CD4-positive, alpha-beta T cell treated with Interleukin-21 for 1 hour (primary cell): ENCODE data around the gene DIRAS2.
"Not testable (repeated sequence)": the region's sequence is repeated elsewhere in the genome, so short reads cannot be mapped to it uniquely, and the experiment has no call there.

Source experiments
- DNase-seq: peaks from one replicate; pipeline ENCODE4 v3.0.0-alpha.2; 2020

DIRAS2 gene

GRCh38 chr9:90642570-90643539 is at the start of gene DIRAS2:
Gene DIRAS2, minus strand, starts transcription at chr9:90642824. Its CDS starts 28,997 bp downstream, at chr9:90613827.
- no peak for DNase-seq

DNA sequence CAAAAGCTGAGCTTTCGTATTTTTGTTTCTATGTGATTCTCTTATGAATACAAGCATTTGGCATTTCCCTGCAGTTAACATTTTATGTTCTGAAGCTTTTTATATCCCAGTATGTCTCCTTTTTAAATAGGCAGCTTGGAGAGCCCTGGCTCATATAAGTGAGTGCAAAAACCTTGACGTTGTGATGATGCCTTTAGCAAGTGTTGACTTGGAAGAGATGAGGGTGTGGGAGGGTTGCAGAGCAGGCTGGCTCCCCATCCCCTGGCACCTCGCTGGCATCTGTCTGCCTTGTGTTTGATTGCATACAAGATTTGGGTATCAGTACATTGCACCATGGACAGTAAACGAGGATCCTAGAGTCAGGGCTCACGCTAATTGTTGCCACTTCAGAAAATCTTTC is 42.1 kb upstream of the DIRAS2 start:
- DNase-seq = no peak

GRCh38 chr9:90684106-90684505 is 41.5 kb upstream of the DIRAS2 start:
- DNase-seq = no peak

GRCh38 chr9:90680534-90680933 is 37.9 kb upstream of the DIRAS2 start:
- no peak for DNase-seq

DNA sequence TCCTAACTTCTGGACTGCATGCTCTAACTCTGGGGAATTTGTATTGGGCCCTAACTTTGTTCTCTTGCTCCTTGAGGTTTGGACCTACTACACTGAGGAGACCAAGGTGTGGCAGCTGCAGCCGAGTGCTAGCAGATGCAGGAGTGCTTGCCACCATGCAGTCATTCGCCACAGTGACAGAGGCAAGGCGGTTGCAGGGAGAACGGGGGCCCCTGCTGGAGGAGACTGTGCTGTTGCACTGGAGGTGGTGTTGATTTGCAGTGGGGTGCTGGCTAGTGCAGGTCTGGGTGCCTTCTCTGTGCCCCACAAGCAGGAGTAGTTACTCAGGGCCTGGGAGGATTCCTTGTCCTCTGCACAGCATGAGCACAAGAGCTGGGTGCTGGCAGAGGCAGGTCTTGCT is 22.4 kb upstream of the DIRAS2 start:
- DNase-seq = no peak

GRCh38 chr9:90659650-90660364 is 17.2 kb upstream of the DIRAS2 start:
- DNase-seq = no peak

- DNase-seq = no peak
Observed at GRCh38 chr9:90658783-90659182, 16.2 kb upstream of the DIRAS2 start.

DNA sequence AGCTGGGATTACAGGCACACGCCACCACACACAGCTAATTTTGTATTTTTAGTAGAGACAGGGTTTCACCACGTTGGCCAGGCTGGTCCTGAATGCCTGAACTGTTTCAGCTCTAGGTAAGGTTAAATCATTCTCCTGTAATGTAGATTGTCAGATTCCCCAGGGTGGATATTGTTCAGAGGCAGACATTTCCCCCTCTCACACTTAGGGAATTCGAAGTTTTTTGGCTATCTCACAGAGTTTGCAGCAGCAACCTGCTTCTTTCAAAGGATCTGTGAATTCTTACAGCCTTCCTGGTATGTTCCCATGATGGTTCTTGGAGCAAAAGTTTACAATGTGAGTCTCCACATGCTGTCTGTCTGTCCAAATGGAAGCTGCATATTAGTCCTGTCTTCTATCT is 15.6 kb upstream of the DIRAS2 start:
- DNase-seq = no peak

DNA sequence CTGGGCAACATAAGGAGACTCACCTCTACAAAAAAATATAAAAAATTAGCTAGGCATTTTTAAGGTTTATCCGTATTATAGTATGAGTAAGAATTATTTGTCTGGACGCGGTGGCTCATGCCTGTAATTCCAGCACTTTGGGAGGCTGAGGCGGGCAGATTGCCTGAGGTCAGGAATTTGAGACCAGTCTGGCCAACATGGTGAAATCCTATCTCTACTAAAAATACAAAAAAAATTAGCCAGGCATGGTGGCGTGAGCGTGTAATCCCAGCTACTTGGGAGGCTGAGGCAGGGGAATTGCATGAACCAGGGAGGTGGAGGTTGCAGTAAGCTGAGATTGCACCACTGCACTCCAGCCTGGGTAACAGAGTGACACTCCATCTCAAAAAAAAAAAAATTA is 14.3 kb upstream of the DIRAS2 start:
- not testable (repeated sequence) for DNase-seq

DNA sequence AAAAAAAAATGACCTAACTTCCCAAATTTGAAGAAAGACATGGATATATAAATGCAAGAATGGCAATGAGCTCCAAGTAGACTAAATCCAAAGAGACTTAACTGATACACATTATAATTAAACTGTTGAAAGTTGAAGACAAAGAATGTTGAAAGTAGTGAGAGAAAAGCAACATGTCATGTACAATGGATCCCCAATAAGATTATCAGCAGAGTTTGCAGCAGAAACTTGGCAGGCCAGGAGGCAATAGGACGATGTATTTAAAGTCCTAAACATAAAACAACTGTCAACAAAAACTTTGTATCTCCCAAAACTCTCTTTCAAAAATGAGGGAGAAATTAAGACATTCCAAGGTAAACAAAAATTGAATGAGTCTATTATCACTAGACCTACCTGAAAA is 8.6 kb upstream of the DIRAS2 start:
- no peak for DNase-seq

- no peak for DNase-seq
Observed at GRCh38 chr9:90647843-90648242, 5.2 kb upstream of the DIRAS2 start.

DNA sequence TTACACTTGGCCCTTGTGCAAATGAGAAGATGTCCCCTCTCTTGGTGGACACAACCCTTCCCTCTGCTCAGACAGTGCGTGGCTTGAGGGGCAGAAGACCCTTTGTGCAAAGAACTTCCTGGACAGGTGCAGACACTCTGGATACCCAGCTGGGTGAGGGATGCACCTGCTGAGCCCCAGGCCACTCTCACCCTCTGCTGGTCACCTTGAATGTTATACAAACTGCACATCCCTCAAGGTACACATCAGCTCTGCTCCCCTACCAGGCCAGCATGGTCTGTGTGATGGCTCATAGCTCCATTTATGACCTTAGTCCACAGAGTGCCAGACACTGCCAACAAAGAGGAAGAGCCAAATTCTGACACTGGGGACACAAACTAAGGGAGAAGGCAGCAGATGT is 3.1 kb upstream of the DIRAS2 start:
- DNase-seq = no peak

- no peak for DNase-seq
Observed at GRCh38 chr9:90641884-90642487, 638 bp downstream of the DIRAS2 start.

GRCh38 chr9:90641086-90641485 is 1.5 kb downstream of the DIRAS2 start:
- no peak for DNase-seq

DNA sequence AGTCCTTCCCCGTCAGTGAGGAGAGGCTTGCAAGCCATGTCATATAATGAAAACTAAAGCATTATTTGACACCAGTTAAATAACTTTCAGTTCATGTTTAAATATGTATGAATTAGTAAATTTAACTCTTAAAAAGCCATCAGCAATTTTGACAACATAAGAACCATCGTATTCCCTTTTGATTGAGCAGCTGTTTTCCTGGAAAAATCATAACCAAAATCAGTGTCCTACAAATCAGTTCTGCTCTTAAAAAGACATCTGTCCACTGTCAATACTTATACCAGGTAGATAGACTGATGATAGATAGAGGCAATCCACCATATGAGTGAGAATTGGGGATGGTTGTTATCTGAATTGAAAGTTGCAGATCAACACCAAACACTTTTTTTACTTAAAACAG is 2.3 kb downstream of the DIRAS2 start:
- DNase-seq = no peak

DNA sequence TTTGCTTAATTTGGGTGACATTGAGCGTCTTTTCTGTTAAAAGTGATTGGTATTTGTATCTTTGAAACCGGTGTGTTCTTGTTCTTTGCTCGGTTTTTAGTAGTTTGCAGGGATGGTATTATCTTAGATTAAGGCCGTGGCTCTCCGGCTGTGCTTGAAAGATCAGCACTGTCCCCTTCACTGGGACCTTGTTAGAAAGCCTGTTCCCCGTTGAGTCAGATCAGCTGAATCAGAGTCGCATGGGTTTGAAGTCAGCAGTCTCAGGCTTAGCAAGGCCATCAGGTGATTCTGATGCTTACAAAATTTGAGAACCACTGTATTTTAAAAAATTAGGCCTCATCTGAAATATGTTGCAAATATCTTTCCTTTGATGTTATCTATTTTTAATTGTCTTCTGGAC is 5.0 kb downstream of the DIRAS2 start:
- DNase-seq = no peak

- DNase-seq = no peak
Observed at GRCh38 chr9:90632647-90633207, 9.9 kb downstream of the DIRAS2 start.

DNA sequence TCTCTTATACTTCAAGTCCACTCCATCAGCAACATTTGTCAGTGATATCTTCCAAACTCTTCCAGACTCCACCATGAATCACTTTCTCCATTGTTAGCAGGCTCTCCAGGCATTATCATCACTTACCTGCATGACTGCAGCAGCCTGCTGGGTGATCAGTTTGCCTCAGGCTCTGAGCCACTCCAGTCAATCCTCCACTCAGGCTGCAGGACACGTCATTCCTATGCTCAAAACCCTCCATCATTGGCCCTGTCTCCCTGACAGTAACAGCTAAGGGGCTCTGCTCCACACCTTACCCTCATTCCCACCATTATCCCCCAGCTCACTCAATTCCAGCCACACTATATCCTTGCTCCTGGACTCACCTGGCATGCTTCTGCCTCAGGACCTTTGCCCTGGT is 10.7 kb downstream of the DIRAS2 start:
- no peak for DNase-seq

DNA sequence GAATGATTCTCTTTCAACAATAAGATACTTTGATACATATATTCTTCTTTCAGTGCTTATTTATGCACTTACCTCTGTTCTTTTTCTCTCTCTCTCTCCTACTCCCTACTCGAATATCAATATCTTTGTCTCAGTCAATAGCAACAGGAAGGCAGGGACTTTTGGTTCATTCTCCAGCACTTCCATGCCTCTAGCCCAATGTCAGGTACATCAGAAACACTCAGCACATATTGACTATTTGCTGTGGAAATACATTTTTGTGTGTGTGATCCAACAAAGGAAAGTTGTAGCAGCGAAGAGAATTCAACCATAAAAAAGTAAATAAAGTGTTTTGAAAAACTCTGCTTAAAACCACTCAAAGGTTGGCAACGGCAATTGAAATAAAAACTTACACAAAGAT is 12.6 kb downstream of the DIRAS2 start:
- no peak for DNase-seq

GRCh38 chr9:90629354-90629753 is 13.3 kb downstream of the DIRAS2 start:
- no peak for DNase-seq

GRCh38 chr9:90616806-90617205 is 25.8 kb downstream of the DIRAS2 start:
- DNase-seq = no peak

DNA sequence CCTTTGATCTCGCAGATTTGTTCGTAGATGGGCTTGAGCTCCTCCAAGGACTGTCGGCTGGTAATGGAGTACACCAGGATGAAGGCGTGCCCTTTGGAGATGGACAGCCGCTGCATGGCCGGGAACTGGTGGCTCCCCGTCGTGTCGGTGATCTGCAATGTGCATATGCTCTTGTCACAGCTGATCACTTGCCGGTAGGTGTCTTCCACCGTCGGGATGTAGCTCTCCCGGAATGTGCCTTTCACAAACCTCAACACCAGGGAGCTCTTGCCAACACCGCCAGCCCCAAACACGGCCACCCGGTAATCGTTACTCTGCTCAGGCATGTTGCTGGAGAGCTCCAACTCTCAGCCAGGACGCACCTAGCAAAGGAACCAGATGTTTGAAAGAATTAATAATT is 29.1 kb downstream of the DIRAS2 start:
- DNase-seq = no peak

DNA sequence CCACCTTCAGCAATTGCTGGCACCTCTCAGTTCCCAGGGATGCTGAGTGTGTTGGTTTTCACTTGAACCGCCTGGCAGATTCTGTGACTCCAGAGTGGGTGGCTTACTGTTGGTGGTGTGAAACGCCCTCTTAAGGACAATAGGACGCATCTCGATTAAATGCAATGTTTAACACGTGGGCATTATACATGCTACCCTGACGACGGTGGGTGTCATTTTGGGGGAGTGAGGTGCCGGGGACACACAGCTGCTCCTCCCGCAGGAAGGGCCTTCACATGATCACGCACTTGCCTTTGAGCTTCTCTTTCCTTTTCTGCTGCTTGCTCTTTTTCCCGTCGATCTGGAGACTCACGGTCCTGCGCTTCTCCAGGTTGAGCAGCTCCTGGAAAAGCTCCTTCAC is 29.7 kb downstream of the DIRAS2 start:
- DNase-seq = no peak
